HG02798 (cell line): ENCODE measurements around the gene ABCA12.

ENCODE experiments used
- ATAC-seq: cut with Tn5 transposase; IDR thresholded peaks from one replicate; pipeline ENCODE4 v1.9.1; 2021; ENCODE audit warnings: mild to moderate bottlenecking; ENCODE audit not compliant: unreplicated experiment, poor library complexity

ABCA12 gene

DNA sequence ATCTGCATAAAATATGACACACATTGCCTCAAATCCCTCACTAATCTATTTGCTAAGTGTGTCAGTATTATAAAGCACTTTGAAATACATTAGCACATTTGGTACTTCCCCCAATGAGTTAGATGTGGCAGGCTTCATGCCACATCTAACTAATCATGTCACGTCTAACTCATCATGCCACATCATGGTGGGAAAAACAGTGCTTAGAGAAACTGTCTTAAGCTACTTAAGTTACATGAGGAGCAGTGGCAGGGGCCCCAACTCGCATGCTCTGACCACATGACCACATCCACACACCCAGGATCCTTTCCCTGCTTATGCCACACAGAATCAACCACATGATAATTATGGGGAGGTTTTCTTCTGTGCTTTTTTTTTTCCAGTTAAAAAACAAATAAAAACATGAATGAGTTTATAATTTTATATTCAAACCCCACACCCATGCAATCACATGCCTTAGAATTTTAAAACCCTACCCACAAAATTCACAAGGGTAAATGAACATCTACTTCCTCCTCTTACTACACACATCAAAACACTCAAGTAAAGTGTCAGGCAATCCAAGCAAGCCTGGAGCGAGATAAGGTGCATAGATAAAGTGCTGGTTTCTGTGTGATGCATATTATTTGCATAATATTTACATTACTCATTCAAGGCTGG, 1.6 kb downstream of the ABCA12 start:
- ATAC-seq: peak; percentile 57

DNA sequence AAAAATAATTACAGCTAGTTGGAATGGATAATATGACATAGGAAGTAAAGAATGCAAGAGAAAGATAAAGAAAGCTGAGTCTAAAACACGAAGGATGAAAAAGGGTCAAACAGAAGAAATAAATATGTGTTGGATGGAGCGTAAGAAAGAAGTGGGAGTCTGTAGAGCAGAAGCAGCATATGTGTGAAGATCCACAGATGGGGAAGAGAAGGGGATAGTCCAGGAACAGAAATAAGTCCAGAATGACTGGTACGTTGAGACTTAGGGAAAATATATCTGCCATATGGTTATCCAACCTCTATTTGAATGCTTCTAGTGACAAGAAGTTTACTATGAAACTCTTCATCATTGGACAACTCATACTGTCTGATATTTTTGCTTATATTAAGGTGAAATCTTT, 18.0 kb downstream of the ABCA12 start:
- no peak for ATAC-seq

DNA sequence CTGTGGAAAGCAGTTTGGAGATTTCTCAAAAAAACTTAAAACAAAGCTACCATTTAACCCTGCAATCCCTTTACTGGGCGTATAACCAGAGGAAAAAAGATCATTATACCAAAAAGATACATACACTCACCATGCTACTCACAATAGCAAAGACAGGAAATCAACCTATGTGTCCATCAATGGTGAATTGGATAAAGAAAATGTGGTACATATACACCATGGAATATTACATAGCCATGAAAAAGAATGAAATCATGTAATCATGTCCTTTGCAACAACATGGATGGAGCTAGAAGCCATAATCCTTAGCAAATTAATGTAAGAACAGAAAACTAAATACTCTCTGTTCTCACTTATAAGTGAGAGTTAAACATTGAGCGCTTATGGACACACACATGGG, 18.6 kb downstream of the ABCA12 start:
- no peak for ATAC-seq

DNA sequence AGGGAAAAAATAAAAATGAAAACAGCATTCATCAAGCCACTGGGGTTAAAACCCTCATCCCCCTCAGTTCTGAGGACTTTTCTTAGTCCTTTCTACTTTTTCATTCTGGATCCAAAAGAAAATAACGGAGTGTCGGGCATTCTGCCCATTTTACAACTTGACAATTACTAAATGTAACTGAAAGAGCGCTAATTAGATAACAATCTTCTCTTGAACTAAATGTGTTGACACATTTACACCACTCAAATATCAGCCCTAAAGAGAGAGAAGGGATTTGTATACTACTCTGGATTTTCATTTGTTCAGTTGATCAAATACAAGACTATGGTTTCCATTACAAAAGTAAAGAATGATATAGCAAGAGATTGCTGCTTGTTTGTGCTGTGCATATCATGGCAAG, 27.5 kb downstream of the ABCA12 start:
- no peak for ATAC-seq

DNA sequence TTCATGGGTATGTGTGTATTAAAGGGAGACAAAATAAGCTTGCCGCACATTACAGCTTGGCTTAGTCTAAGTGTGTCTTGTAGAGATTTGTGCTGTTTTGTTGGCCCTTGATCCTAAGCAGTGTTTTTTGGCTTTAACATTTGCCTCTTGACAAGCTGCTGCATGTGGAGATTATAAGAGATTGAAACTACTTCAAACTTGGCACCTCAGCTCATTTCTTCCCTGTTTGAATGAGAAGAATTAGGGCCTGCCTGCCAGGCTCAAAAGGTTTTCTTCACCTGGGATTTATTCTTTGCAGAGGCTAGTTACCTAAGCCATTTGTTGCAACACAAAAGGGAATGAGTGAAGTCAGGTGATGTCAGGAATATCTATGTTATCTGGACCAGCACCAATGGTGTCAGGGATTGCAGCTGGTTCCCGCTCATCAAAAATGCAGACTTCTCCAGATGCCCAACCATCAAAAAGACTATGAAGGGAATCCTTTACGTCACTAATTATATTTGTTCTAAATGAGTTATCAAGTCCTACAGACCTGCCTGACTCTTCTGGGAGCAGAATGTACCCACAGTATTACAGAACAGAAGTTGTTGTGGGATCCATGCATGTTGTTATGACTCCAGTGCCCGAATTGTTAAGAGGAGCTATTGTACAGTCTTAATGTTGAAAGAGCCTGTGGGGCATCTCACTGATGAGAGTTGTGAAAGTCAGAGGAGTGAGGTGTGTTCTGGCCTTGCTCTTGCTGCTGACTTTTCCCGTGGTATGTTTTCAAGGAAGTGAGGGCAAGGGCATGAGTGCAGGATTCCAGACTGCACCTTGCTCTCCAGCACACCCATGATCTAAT, 31.0 kb downstream of the ABCA12 start:
- ATAC-seq: no peak

DNA sequence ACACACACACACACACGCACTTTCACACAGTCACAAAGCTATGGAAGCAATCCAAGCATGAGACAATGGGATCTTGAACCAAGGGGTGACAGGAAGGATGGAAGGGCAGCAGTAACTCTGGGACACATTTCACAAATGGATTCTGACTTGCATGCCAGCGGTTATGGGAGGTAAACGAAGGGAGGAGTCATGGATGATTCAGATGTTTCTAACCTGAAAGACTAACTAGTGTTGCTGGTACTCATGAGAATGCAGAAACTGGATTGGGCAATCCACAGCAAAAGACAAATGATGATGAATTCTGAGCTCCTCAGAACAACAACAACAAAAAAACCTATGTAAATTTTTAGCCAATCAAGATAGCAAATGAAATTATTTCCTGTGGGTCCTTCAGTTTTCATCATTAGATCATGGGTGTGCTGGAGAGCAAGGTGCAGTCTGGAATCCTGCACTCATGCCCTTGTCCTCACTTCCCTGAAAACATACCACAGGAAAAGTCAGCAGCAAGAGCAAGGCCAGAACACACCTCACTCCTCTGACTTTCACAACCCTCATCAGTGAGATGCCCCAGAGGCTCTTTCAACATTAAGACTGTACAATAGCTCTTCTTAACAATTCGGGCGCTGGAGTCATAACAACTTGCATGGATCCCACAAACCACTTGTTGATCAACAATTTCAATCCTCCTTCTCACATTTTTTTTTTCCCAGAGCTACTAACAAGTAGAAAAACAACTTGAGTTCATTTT, 32.6 kb downstream of the ABCA12 start:
- no peak for ATAC-seq

DNA sequence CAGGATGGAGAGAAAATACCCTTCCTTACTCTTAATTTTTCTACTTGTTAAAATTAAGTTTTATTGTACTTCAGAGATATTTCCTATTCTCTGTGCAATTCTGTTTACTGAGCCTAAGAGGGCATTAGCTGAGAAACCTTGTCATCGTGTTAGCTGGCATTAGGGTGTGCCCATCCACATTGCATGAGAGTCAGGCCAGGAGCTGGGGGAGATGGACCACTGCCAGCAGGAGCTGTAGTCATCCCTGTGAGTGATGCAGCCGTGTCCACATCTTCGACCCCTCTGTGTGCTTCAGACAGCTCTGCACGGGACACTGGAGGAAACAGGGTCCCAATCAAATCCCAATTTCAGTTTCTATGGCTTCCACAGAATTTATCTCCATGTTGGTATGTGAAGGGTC, 34.2 kb downstream of the ABCA12 start:
- ATAC-seq: no peak

DNA sequence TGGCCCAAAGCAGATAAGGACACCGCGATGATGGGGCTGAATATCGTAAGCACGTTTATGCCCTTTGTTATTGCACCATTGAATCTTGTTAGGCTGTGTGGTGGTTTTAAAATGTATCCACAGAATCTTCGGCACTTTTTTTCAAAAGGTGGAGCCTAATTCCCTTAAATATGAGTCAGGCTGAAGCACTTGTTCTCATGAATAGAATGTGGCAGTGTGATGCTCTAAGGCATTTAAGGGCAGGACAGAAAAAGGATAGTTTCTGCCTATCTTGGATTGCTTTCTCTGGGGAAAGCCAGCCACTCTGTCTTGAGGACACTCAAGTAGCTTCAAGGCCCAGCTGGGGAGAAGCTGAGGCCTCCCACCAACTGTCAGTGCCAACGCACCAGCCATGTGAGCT, 39.6 kb downstream of the ABCA12 start:
- no peak for ATAC-seq

DNA sequence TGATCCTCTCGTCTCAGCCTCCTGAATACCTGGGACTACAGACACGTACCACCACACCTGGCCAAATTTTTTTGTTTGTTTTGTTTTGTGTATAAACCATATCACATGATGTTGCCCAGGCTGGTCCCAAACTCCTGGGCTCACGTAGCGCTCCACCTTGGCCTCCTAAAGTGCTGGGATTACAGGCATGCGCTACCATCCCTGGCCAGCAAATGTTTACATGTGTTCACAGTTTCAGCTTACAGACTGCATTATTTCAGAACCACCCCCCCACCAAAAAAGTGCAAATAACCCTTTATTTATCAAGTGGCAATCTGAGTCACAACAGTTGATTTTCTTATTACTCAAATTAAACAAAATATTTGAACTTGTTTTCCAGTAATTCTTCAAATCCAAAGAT, 54.3 kb downstream of the ABCA12 start:
- no peak for ATAC-seq

DNA sequence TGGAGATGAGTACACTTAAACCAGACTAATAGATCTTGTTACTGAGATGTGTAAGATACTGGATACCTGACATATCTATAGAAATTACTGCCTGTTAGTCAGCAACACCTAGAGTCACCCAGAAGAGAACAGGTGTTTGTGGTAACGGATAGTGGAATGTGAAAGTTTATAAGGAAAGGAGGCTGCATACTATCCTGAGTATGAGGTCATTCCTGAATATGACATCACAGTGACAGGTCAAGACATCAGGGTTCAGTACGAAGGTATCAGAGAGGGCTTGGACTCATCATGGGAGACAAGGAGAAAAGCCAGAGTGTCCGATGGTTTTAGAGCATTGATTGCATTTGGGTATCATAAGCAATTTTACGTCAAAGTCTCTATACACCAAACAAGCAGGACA, 55.3 kb downstream of the ABCA12 start:
- ATAC-seq: no peak

DNA sequence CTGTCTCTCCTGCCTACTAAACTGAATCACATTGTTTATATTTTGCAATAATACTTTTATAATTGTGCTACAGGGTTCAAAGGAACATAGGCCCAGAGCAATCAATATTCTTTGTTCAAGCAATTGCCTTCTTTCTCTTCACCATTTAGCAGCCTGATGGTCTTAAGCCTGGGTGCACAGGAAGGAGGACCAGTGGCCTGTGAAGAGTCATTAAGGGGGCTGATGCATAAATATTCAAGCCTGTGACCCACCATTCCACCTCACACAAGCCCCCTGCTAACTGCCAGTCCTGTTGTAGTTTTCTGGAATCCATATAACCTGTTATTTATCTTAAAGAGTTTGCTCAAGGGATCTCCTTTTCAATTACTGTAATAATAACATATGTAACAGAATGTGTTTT, 56.0 kb downstream of the ABCA12 start:
- no peak for ATAC-seq

DNA sequence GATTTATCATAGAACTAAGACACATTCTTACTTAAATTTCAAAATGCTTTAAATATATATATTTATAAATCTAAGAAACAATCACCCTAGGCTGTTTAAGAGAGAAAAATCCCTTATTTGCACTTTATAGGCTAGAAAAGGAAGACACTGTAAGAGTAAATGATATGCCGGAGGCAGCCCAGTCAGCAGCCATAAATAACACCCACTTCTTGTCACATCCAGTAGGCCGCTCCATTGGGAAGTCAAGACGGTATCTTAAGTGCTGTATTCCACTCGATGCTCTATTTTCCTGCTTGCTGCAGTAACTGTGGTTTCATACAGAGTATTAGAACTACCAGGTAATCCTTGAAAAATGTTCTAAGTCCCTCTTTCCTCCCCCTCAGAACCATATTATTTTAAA, 57.9 kb downstream of the ABCA12 start:
- no peak for ATAC-seq

DNA sequence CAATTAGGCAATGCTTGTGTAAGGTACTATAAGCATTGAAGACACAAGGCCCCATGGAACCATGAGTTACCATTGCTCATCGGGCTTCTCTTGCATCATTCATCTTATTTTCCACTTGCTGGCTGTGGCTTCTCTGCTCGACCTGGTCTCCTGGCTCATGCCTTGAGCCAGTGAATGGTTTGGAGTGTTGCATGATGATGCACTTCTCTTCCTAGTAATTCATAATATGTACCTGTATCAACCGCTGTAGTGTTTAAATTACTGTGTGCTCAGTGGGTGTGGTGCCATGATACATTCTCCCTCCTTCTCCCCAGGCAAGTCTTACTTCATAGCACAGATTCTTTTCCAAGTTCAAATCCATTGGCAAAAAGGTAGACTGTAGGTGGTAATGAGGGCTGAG, 66.8 kb downstream of the ABCA12 start:
- ATAC-seq: no peak

DNA sequence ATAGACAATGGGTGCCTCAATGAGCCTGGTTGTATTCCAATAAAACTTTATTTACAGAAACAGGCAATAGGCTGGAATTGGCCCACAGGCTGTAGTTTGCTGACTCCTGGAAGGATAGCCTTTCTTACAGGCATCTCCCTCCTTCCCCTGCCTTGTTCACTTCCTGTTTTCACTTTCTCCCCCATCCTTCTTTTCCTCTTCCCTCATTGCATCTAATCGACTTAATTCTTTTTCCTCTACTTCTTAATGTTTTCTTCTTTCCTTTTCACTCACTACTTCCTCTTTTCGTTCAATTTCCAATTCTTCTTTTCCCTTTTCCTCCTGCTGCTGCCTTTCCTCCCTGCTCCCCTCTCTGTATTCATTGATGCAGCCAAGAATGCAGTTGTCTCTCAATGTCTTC, 70.0 kb downstream of the ABCA12 start:
- ATAC-seq: no peak

DNA sequence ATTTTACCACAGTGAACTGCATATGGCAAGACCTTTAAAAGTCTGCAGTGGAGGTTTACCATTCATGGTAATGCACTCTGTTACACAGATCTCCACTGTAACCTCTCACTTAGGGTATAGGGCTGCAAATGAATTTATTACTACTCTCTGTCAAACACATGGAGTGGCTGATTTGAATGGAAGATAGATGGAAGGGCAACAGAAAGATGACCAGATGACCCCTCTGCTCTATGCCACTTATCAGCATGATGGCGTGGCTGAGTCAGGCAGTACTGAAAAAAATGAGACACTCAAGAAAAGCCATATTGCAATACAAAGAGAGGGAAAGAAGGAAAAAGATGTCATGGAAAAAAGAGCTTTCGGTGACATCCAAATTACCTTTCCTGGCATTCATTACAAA, 72.3 kb downstream of the ABCA12 start:
- no peak for ATAC-seq

DNA sequence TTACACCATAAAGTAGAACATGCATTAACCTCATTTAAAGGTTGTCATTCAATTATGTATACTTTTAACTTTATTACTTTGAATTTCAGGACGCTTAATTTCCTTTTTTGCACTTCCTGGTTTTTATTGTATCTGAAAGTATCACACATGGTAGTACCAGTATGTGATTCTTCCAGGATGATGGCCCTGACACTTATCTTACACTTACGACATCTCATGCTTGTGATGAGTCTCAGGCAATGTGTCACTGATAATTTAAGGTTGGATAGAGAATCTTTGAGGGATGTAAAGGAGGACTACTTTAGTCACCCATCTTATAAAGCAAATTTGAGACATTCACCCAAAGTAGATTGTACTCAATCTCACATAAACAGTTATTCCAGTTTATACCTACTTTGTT, 74.9 kb downstream of the ABCA12 start:
- ATAC-seq: no peak

DNA sequence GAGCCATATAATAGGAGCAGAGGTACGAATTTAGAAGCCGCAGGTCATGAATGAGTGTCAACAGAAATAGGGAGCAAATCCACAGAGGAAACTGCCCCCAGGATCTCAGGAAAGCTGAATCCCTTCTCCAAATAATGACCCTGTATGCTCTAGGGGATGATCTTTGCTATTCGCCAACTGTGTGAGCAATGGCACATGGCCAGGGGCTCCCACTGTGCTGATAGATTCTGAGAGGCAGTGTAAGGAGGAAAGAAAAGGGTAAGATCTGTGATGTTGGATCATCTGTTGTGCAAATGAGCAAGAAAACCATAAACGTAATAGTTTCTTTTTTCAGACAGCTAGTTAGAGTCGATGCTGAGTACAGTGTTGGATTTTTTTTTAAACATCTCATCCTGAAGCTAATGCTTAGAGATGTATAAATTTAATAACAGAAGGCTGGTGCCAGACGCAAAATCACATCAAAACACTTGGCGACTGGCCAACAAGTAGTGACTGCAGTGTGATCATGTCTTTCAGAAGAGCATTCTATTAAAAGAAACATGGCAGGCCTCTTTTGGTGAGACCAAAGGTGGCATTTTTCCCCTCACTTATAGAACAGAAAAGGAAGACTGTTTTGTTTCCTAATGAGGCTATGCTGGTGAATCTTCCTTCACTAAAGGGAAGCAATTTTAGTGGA, 77.4 kb downstream of the ABCA12 start:
- no peak for ATAC-seq

DNA sequence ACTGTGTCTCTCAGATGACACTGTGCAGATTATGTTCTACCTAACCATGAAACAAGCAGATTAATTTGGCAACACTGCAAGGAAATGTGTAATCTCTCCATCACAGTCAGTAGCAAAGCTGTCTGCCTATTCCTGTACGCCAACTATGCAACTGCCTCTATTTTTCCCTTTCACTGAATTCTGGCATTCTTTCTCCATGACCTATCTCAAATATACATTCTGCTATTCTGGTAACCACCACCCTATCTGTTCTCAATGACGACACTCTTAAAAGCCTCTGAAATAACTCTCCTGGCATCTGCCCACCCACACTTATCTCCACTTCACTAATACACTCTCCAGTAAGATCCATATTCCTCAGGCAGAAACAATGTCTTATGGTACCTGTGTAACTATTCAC, 78.7 kb downstream of the ABCA12 start:
- ATAC-seq: no peak

DNA sequence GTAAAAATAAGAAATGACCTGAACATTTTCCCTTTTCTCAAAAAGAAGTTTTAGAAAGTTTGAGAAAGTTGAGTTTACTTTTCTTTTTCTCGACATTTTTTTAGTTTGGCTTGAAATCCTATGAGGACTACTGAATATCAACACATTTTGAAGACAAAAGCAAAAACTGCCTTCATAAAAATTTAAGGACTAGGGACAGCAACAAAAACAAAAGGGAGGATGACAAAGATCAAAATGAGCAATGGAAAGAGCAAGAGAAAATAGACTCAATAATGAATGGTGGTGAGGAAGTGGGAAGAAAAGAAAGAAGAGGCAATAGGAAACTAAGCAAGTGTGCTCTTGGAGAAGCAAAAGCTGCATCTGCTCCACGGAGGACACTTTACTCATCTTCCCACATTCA, 82.5 kb downstream of the ABCA12 start:
- no peak for ATAC-seq

DNA sequence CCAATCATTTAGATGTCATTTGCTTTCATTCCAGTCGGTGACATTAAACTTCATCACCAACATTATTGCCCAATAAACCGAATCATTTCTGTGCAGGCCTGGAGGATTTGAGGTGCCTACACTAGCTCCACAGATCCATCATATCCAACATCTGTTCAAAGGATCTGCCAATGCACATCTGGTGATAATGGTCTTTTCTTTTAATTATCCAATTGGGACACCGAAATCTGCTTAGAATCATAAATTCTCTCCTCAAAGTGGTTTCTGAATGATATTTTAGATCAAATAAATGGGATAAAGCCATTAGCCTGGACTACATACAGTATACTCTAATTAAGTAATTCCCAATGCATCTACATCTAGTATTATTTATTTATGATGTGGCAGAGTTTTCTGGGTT, 85.6 kb downstream of the ABCA12 start:
- no peak for ATAC-seq

DNA sequence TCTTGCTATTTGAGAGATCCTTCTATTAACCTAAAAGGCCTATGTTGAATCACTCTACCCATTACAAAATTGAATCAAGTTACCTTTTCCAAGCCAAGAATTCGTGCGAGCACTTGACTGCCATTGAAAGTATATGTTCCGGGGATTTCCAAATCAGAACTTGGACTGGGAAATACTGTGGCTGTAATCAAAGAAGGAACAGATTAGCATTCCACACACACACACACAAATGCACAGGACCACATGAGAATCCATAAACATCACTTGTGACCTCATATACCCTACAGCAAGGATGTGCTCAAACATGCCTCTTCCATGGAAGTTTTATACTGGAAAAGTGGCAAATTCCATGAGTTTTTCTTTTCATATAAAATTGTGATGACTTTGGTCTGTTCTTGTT, 86.0 kb downstream of the ABCA12 start:
- ATAC-seq: no peak
